Endodermal cell (in vitro differentiated cells): ENCODE results near the gene OPCML. TPM values are rescaled to one million over a fixed set of nuclear protein-coding genes. Genes with fewer than 3 reads are reported as not detected.

Experiments used
- DNase-seq: peaks from one replicate; pipeline ENCODE4 v3.0.0-alpha.2; 2017
- H3K27ac ChIP-seq: 2 replicates; pipeline ENCODE4 v1.5.1; 2013; ENCODE audit warnings: mild to moderate bottlenecking, low read depth, low read length, moderate library complexity
- H3K27me3 ChIP-seq: 2 replicates; pipeline ENCODE4 v1.6.1; 2013; ENCODE audit warnings: mild to moderate bottlenecking, low read length, moderate library complexity; ENCODE audit not compliant: insufficient read depth, control insufficient read depth, poor library complexity, severe bottlenecking
- H3K36me3 ChIP-seq: 2 replicates; pipeline ENCODE4 v1.7.0; 2013; ENCODE audit warnings: mild to moderate bottlenecking, low read length, moderate library complexity; ENCODE audit not compliant: control insufficient read depth, insufficient read depth
- H3K4me1 ChIP-seq: one replicate; pipeline ENCODE4 v1.7.0; 2013; ENCODE audit warnings: low read length; ENCODE audit not compliant: control insufficient read depth, insufficient read depth
- H3K4me3 ChIP-seq: 2 replicates; pipeline ENCODE4 v1.5.1; 2013; ENCODE audit warnings: mild to moderate bottlenecking, low read length, moderate library complexity
- H3K9ac ChIP-seq: 2 replicates; pipeline ENCODE4 v1.6.1; 2013; ENCODE audit warnings: mild to moderate bottlenecking, low read length, moderate library complexity; ENCODE audit not compliant: poor library complexity, severe bottlenecking; ENCODE audit errors: extremely low read depth
- H3K9me3 ChIP-seq: 2 replicates; pipeline ENCODE4 v1.6.1; 2013; ENCODE audit warnings: mild to moderate bottlenecking, low read length, moderate library complexity; ENCODE audit not compliant: control insufficient read depth
- H3K27ac Mint-ChIP-seq: 2 replicates; pipeline ENCODE4 v1.8.0; 2020; ENCODE audit warnings: mixed read lengths
- H3K27me3 Mint-ChIP-seq: 2 replicates; pipeline ENCODE4 v1.8.0; 2021; ENCODE audit warnings: mild to moderate bottlenecking, mixed read lengths; ENCODE audit not compliant: insufficient read depth
- H3K36me3 Mint-ChIP-seq: 2 replicates; pipeline ENCODE4 v1.8.0; 2020; ENCODE audit warnings: low read depth, mixed read lengths
- H3K4me1 Mint-ChIP-seq: 2 replicates; pipeline ENCODE4 v1.8.0; 2020; ENCODE audit warnings: mixed read lengths
- H3K4me3 Mint-ChIP-seq: 2 replicates; pipeline ENCODE4 v1.8.0; 2020; ENCODE audit warnings: mild to moderate bottlenecking, moderate library complexity, mixed read lengths
- H3K9me3 Mint-ChIP-seq: 2 replicates; pipeline ENCODE4 v1.8.0; 2020; ENCODE audit warnings: mild to moderate bottlenecking, mixed read lengths
- WGBS, 2 experiments: methylation state at CpG; one replicate each; pipeline versions ENCODE4 v1.1.5 to v1.1.7; 2013; ENCODE audit warnings: missing lambda C conversion rate in 2 of 2, mixed read lengths in 1 of 2; ENCODE audit not compliant: insufficient coverage in 1 of 2, insufficient read length in 1 of 2; 5-methylcytosine and 5-hydroxymethylcytosine counted together
- total RNA-seq, 2 donors: library from RNA; stranded (reverse); fragmentation: NEBNext Ultra II Directional in 1 of 2; extraction: Animal tissue kit (Norgen Biotek cat#: 25700) in 1 of 2; gene quantifications; 2 replicates in 1 of 2; 3 replicates in 1 of 2; pipeline ENCODE4 v1.2.1, GENCODE V29; 2021
- TF ChIP-seq, protein P1 (sequence below): fragments of 200-600 bp; sonication (generic); conservative IDR thresholded peaks from 2 replicates; pipeline ENCODE4 v1.5.0; 2021; ENCODE audit warnings: antibody characterized with exemption, mild to moderate bottlenecking

OPCML gene
- total RNA-seq, 2 donors from 2014 or later, result 0.49 to 0.86 TPM

DNA sequence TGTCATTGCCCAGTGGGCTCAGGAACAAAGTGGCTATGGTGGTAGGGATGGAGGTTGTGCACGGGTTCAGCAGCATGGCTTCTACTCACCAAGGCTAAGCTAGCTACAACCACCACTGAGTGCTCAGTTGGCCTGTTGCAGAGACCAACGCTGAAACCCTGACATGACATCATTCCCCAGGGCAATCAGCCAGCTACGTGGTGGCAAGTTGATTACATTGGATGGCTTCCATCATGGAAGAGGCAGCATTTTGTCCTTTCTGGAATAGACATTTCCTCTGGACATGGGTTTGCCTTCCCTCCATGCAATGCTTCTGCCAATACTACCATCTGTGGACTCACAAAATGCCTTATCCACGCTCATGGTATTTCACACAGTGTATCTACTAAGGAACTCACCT, 634.3 kb downstream of the OPCML start:
- Mint-ChIP-seq H3K27me3 (no peaks in the 10 kb centered on the region), H3K4me1 (peaks cover 23% of the 10 kb centered on the region), H3K27ac (no peak overlapping the region), H3K9me3 (no peaks in the 10 kb centered on the region), H3K4me3 (no peak overlapping the region), H3K36me3 (no peaks in the 10 kb centered on the region)
- no peak for DNase-seq
- Histone ChIP-seq H3K4me3 (no peak overlapping the region), H3K9ac (no peak overlapping the region), H3K4me1 (no peaks in the 10 kb centered on the region), H3K9me3 (no peaks in the 10 kb centered on the region), H3K27ac (no peak overlapping the region), H3K27me3 (no peaks in the 10 kb centered on the region), H3K36me3 (no peaks in the 10 kb centered on the region)
- WGBS, 2 experiments, result 91 to 100% methylated on average over 3 to 4 of the region's 4 CpGs
- TF ChIP-seq, protein P1, sequence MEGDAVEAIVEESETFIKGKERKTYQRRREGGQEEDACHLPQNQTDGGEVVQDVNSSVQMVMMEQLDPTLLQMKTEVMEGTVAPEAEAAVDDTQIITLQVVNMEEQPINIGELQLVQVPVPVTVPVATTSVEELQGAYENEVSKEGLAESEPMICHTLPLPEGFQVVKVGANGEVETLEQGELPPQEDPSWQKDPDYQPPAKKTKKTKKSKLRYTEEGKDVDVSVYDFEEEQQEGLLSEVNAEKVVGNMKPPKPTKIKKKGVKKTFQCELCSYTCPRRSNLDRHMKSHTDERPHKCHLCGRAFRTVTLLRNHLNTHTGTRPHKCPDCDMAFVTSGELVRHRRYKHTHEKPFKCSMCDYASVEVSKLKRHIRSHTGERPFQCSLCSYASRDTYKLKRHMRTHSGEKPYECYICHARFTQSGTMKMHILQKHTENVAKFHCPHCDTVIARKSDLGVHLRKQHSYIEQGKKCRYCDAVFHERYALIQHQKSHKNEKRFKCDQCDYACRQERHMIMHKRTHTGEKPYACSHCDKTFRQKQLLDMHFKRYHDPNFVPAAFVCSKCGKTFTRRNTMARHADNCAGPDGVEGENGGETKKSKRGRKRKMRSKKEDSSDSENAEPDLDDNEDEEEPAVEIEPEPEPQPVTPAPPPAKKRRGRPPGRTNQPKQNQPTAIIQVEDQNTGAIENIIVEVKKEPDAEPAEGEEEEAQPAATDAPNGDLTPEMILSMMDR, result no peak

DNA sequence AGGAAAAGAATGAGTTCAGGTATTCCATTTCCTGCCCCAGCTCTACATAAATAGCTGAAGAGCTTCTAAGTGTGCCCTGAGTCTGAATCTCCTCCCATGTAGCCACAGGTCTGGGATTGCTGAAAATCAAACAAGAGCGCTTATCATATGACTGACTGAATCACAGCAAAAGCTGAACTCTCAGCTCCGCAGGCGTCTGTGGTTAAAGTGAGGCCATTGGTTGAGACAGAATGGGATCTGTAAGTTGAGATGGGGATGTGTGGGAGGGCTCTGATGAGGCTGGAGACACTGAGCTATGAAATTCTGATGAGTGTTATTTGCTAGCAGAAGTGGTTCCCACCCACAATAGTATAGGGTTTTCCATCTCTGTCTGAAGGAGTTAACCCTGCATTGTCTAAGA, 637.0 kb downstream of the OPCML start:
- Mint-ChIP-seq H3K4me3 (no peak overlapping the region), H3K27me3 (no peaks in the 10 kb centered on the region), H3K9me3 (no peaks in the 10 kb centered on the region), H3K4me1 (peaks cover 5% of the 10 kb centered on the region), H3K36me3 (no peaks in the 10 kb centered on the region), H3K27ac (no peak overlapping the region)
- no peaks in the 10 kb centered on the region for H3K9me3 ChIP-seq
- no peaks in the 10 kb centered on the region for H3K27me3 ChIP-seq
- TF ChIP-seq, protein P1, result no peak
- H3K9ac ChIP-seq, result no peak overlapping the region
- no peaks in the 10 kb centered on the region for H3K4me1 ChIP-seq
- DNase-seq, result no peak
- H3K36me3 ChIP-seq, result no peaks in the 10 kb centered on the region
- 72 to 97% methylated on average over 3 of the region's 3 CpGs for WGBS, 2 experiments
- H3K27ac ChIP-seq, result peak overlapping the region; percentile 8
- H3K4me3 ChIP-seq, result no peak overlapping the region

DNA sequence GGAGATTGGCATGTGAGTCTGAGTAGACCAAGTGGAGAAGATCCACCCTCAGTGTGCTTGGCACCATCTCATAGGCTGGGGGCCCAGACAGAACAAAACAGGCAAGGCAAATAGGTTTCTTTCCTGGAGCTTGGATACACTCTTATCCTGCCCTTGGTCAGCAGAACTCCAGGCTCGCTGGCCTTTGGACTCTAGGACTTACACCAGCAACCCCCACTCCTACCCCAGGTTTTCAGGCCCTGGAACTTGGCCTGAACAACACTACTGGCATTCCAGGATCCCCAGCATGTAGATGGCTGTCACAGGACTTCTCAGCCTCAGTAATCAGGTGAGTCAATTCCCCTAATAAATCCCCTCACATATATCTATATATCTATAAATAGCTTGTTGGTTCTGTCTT, 637.7 kb downstream of the OPCML start:
- DNase-seq, result no peak
- H3K36me3 ChIP-seq, result no peaks in the 10 kb centered on the region
- no peaks in the 10 kb centered on the region for H3K9me3 Mint-ChIP-seq
- no peak overlapping the region for H3K4me3 Mint-ChIP-seq
- H3K9ac ChIP-seq, result no peak overlapping the region
- no peaks in the 10 kb centered on the region for H3K36me3 Mint-ChIP-seq
- no peak overlapping the region for H3K4me3 ChIP-seq
- peaks cover 3% of the 10 kb centered on the region for H3K4me1 Mint-ChIP-seq
- no peak overlapping the region for H3K27ac ChIP-seq
- H3K27me3 Mint-ChIP-seq, result no peaks in the 10 kb centered on the region
- H3K27me3 ChIP-seq, result no peaks in the 10 kb centered on the region
- no peaks in the 10 kb centered on the region for H3K4me1 ChIP-seq
- TF ChIP-seq, protein P1, result no peak
- H3K27ac Mint-ChIP-seq, result no peak overlapping the region
- 89 to 100% methylated on average over 1 of the region's 1 CpG for WGBS, 2 experiments
- H3K9me3 ChIP-seq, result no peaks in the 10 kb centered on the region
